Right cardiac atrium (tissue), 5 donors: ENCODE measurements around the gene CAVIN1. TPM values are rescaled to one million over a fixed set of nuclear protein-coding genes. Genes with fewer than 3 reads are reported as not detected.
"Not testable (repeated sequence)": the region's sequence is repeated elsewhere in the genome, so short reads cannot be mapped to it uniquely, and the experiment has no call there.

Source experiments
- ATAC-seq, 2 donors: fragments of 200-7000 bp; cut with Tn5 transposase; one replicate each; pipeline versions ENCODE4 v1.8.0 to v1.9.1; 2020; ENCODE audit warnings: moderate library complexity in 2 of 2, mild to moderate bottlenecking in 1 of 2
- DNase-seq, 3 donors: peaks; one replicate each; pipeline ENCODE4 v3.0.0-alpha.2; 2020
- H3K27ac ChIP-seq: one replicate; pipeline ENCODE4 v1.5.1; 2013; ENCODE audit warnings: mild to moderate bottlenecking, low read length, control low read depth, moderate library complexity
- H3K27me3 ChIP-seq: one replicate; pipeline ENCODE4 v1.6.1; 2013; ENCODE audit not compliant: control insufficient read depth, insufficient read depth
- H3K4me1 ChIP-seq: one replicate; pipeline ENCODE4 v1.6.1; 2013; ENCODE audit warnings: low read length; ENCODE audit not compliant: control insufficient read depth, insufficient read depth
- H3K4me3 ChIP-seq: one replicate; pipeline ENCODE4 v1.5.1; 2013; ENCODE audit warnings: low read length, control low read depth
- H3K9me3 ChIP-seq: one replicate; pipeline ENCODE4 v1.6.1; 2013; ENCODE audit warnings: low read length; ENCODE audit not compliant: control insufficient read depth
- WGBS: extraction: QIAGEN DNeasy Blood & Tissue Kit; methylation state at CpG from one replicate; pipeline ENCODE4 v1.1.7; 2013; 5-methylcytosine and 5-hydroxymethylcytosine counted together
- intact Hi-C, 4 donors: fragments of 100-400 bp; cut with DNase I; formaldehyde crosslinking; loops; one replicate each; pipeline versions ENCODE4 v1.11.0 to v1.14.0; 2022 to 2023
- polyA plus RNA-seq: library from polyadenylated mRNA; stranded (reverse); fragments of 200-250 nt; gene quantifications from one replicate; pipeline ENCODE4 v1.2.3, GENCODE V29; 2013
- total RNA-seq, 4 donors: library from RNA; stranded (reverse); fragmentation: NEBNext Ultra II Directional; extraction: Animal tissue kit (Norgen Biotek cat#: 25700); gene quantifications; one replicate each; pipeline ENCODE4 v1.2.1, GENCODE V29; 2021
- donor health status: healthy with polysubstance abuse.
- donor health status: DM: no; HTN: yes; CAD: no.
- donor health status: DM: no; HTN: no; CAD: no.
- donor health status: DM: no; HTN: yes; CAD: no; lungs with severe emphysema.
- donor health status: DM: yes; HTN: yes; CAD: no.

Gene CAVIN1
- total and polyA plus RNA-seq, 5 donors = 153 to 256 (median 189) TPM

DNA sequence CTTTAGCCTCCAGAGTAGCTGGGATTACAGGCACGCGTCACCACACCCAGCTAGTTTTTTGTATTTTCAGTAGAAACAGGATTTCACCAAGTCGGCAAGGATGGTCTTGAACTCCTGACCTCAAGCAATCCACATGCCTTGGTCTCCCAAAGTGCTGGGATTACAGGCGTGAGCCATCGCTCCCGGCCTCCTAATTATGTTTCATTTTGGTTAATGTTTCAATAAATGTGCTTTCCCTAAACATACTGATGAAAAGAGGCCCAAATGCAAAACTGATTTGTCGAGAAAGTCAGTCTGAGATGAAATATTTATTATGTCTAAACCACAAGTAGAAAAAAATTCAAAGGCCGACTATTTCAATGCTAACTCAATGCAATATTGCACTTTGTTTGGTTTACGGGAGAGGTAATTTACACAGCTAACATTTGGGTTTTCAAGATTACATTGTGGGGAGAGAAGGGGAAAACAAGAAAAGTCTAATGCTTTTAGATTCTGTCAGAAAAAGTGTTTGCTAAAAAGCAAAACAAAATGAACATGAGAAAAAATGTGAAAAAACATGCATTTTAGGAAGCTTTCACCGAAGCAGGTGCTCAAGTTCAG lies 44.6 kb downstream of the CAVIN1 start:
- intact Hi-C loops = no loop called here
- ATAC-seq (no peak), DNase-seq (no peak)
- peaks cover 8% of the 10 kb centered on the region for H3K4me1 ChIP-seq
- H3K27me3 ChIP-seq = no peaks in the 10 kb centered on the region
- H3K9me3 ChIP-seq = no peaks in the 10 kb centered on the region
- H3K4me3 ChIP-seq = peak overlapping the region; percentile 26
- H3K27ac ChIP-seq = peak overlapping the region; percentile 60
- 64% methylated on average over 10 of the region's 10 CpGs for WGBS

DNA sequence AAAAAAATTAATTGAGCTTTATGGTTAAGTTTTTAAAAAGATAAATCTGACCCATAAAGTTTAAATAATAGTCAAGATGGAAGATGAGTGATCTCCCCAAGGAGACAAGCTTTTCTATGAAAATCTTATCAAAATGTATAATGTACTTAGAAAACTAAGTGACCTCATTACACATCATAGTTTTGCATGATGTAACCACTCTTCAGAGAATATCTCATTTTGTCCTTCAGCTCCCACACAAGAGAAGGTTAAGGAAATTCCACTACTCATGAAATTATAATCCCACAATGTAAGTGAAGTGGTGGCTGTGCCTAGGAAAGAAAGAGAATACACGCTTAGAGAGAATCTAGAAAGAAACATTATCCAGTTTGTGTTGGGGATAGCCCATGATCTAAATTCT lies 49.2 kb downstream of the CAVIN1 start:
- intact Hi-C loops = no loop called here
- 94% methylated on average over 1 of the region's 1 CpG for WGBS
- Histone ChIP-seq H3K9me3 (no peaks in the 10 kb centered on the region), H3K4me3 (no peak overlapping the region), H3K4me1 (peaks cover 3% of the 10 kb centered on the region), H3K27me3 (no peaks in the 10 kb centered on the region), H3K27ac (no peak overlapping the region)
- DNase-seq (no peak), ATAC-seq (no peak)

DNA sequence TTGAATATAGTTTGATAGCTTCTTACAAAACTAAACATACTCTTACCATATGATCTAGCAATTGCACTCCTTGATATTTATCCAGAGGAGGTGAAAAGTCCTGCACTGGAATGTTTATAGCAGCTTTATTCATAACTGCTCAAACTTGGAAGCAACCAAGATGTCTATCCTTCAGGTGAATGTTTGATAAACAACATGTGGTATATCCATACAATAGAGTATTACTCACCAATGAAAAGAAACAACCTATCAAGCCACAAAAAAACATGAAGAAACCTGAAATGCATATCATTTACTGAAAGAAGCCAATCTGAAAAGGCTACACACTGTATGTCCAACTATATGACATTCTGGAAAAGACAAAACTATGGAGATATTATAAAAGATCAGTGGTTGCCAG lies 50.9 kb downstream of the CAVIN1 start:
- intact Hi-C loops = no loop called here
- ATAC-seq = no peak

DNA sequence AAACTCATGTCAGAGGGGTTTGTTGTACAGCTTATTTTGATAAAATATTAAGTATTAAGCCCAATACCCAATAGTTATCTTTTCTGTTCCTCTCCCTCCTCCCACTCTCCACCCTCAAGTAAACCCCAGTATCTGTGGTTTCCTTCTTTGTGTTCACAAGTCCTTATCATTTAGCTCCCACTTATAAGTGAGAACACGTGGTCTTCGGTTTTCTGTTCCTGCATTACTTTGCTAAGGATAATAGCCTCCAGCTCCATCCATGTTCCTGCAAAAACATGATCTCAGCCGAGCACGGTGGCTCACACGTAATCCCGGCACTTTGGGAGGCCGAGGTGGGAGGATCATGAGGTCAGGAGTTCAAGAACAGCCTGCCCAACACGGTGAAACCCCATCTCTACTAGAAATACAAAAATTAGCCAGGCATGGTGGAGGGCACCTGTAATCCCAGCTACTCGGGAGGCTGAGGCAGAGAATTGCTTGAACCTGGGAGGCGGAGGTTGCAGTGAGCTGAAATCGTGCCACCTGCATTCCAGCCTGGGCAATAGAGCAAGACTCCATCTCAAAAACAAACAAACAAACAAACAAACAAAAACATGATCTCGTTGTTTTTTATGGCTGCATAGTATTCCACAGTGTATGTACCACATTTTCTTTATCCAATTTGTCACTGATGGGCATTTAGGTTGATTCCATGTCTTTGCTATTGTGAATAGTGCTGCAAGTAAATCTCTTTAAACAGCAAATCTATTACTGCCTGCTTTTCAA lies 54.1 kb downstream of the CAVIN1 start:
- H3K27ac ChIP-seq, ATAC-seq, DNase-seq, H3K27me3 ChIP-seq, H3K9me3 ChIP-seq, intact Hi-C loops, H3K4me3 ChIP-seq: not testable (repeated sequence)
- peaks cover 18% of the 10 kb centered on the region for H3K4me1 ChIP-seq
- WGBS = 54% methylated on average over 12 of the region's 12 CpGs

More for the DNA sequence above, 50.9 kb downstream of the CAVIN1 start:
- no peaks in the 10 kb centered on the region for H3K9me3 ChIP-seq
- no peak overlapping the region for H3K4me3 ChIP-seq
- no peaks in the 10 kb centered on the region for H3K27me3 ChIP-seq
- H3K27ac ChIP-seq = no peak overlapping the region
- peaks cover 6% of the 10 kb centered on the region for H3K4me1 ChIP-seq
- no peak for DNase-seq

DNA sequence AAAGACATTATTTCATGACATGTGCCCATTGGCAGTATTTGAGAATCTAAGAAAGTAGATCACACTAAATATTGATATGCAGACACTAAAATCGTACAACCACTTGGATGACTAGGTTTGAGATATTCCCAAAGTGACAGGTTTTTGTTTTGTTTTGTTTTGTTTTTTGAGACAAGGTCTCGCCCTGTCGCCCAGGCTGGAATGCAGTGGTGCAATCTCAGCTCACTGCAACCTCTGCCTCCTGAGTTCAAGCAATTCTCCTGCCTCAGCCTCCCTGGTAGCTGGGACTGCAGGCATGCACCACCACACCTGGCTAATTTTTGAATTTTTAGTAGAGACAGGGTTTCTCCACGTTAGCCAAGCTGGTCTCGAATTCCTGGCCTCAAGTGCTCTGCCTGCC lies 54.7 kb downstream of the CAVIN1 start:
- H3K9me3 ChIP-seq, DNase-seq, H3K27me3 ChIP-seq, ATAC-seq, intact Hi-C loops, H3K27ac ChIP-seq, H3K4me3 ChIP-seq: not testable (repeated sequence)
- 73% methylated on average over 5 of the region's 5 CpGs for WGBS
- peaks cover 24% of the 10 kb centered on the region for H3K4me1 ChIP-seq

DNA sequence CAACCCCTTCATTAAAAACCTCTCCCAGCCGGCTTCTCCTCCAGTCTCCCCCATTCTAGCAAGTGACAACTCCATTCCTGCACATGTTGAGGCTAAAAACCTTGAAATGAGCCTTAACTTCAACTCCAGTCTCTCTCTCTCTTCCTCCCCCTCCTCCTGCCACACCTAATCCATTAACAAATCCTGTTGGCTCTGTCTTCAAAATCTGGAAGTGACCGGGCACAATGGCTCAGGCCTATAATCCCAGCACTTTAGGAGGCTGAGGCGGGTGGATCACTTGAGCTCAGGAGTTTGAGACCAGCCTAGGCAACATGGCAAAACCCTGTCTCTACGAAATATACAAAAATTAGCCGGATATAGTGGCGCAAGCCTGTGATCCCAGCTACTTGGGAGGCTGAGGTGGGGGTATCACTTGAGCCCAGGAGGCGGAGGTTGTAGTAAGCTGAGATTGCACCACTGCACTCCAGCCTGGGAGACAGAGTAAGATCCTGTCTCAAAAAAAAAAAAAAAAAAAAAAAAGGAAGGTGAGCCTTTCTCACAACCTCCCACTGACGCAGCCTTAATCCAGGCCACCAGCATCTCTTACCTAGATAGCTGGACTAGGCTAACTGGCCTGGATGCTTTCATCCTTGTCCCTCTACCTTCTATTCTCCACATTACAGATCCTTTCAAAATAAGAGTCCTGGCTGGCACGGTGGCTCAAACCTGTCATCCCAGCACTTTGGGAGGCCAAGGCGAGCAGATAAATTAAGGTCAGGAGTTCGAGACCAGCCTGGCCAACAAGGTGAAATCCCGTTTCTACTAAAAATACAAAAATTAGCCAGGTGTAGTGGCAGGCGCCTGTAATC lies 56.7 kb downstream of the CAVIN1 start:
- H3K4me1 ChIP-seq = peaks cover 37% of the 10 kb centered on the region
- H3K4me3 ChIP-seq, H3K27me3 ChIP-seq, DNase-seq, H3K9me3 ChIP-seq, ATAC-seq, H3K27ac ChIP-seq, intact Hi-C loops: not testable (repeated sequence)
- WGBS = 77% methylated on average over 13 of the region's 13 CpGs

DNA sequence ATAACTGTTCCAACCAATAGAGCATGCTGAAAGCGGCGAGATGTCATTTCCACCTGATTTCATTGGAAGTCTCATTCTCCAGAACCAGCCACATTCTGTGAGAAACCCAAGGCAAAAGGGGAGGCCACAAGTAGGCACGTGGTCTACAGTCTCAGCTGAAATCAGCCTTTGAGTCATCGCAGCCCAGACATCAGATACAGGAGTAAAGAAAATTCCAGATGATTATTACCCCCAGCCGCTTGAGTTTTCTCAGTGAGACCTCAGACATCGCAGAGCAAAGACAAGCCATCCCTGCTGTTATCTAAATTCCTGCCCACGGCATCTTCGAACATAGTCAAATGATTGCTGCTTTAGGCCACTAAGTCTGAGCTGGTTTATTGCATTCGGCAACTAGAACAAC lies 57.9 kb downstream of the CAVIN1 start:
- WGBS = 69% methylated on average over 9 of the region's 9 CpGs
- peak overlapping the region; percentile 58 for H3K27ac ChIP-seq
- H3K4me3 ChIP-seq = no peak overlapping the region
- no peaks in the 10 kb centered on the region for H3K9me3 ChIP-seq
- ATAC-seq (peak in 1 of 2 donors; percentile 26), DNase-seq (no peak)
- intact Hi-C loops = no loop called here
- H3K4me1 ChIP-seq = peaks cover 38% of the 10 kb centered on the region
- no peaks in the 10 kb centered on the region for H3K27me3 ChIP-seq

DNA sequence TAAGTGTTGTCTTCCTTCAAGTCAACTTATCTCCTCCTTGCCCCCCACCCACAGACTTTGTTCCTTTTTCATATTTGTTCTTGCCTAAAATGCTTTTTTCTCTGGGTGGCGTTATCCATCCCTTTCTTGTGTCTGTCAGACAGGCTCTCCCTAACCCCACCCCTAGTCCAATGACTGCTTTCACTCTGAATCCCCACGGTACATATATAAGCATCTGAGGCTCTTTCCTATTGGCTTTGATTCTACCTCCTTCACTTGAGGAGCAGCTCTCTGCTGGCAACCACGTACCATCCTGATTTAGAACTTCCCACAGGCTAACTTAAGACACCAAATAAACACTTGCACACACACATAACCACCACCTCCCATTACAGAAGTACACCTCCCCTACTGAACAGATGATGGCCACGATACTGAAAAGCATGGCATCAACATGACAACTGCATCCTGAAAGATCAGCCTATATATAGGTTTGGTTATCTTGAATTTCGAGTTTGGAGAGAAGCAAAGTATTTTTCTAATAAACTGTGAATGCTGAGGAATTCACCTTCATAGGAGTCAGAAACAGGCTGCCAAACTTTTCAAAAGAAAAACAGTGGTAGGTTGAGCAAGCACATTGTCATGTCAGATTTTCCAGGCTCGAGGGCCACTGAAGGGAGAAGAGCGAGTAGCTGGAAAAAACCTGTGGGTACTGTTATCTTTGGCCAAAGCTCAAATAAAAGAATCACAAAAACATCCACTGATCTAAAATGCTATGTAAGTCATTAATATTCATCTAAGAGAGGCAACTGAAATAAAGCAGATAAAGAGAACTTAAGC lies 59.1 kb downstream of the CAVIN1 start:
- WGBS = 54% methylated on average over 7 of the region's 7 CpGs
- DNase-seq (peak in 1 of 3 donors; percentile 31), ATAC-seq (peak in 1 of 2 donors; percentile 75)
- intact Hi-C loops = no loop called here
- peaks cover 38% of the 10 kb centered on the region for H3K4me1 ChIP-seq
- H3K4me3 ChIP-seq = no peak overlapping the region
- H3K27me3 ChIP-seq = no peaks in the 10 kb centered on the region
- H3K9me3 ChIP-seq = no peaks in the 10 kb centered on the region
- no peak overlapping the region for H3K27ac ChIP-seq

DNA sequence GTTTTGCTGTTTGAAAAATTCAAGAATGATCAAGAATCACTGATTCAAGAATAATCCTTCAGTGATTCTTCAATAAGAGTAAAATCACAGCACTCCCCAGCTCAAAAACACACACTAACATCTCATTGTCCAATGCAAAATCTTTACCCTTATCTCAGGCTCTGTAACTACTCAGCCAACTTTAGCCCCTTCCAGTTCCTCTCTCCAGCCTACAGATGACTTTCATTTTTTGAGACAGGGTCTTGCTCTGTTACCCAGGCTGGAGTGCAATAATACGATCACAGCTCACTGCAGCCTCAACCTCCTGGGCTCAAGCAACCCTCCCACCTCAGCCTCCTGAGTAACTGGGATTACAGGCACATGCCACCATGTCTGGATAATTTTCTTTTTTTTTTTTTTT lies 59.8 kb downstream of the CAVIN1 start:
- DNase-seq (no peak), ATAC-seq (no peak)
- intact Hi-C loops = no loop called here
- Histone ChIP-seq H3K27ac (no peak overlapping the region), H3K27me3 (no peaks in the 10 kb centered on the region), H3K9me3 (no peaks in the 10 kb centered on the region), H3K4me3 (no peak overlapping the region), H3K4me1 (peaks cover 36% of the 10 kb centered on the region)
- 88% methylated on average over 1 of the region's 1 CpG for WGBS

DNA sequence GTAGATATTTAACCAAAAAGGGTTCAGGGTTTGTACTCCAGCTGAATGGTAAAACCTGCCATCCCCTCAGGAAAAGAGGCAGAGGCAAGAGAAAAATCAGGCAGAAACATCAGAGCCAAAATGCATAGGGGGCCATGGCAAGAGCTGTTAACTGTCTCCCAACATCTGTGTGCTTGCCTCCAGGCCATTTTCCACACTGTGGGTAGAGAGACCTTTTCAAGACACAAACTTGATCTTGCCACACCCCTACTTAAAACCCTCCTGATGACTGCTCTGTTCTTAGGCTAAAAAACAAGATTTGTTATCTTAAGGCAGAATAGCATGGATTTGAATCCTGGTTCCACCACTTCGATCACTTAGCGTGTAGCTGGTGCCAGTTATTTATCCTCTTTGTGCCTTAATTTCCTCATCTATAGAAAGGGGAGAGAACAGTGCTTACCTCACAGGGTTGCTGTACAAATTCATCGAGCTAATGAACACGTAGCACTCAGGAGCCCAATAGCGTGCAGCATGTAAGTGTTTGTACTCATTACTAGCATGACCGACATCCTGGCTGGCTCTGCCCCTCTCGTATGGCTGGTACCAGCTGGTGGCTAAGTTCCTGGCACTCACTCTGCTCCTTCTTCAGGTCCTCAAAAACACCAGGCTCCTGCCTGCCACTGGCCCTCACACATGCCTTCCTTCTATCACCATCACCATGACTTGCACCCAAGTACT lies 60.7 kb downstream of the CAVIN1 start:
- Histone ChIP-seq H3K4me1 (peaks cover 37% of the 10 kb centered on the region), H3K27me3 (no peaks in the 10 kb centered on the region), H3K9me3 (no peaks in the 10 kb centered on the region), H3K4me3 (no peak overlapping the region), H3K27ac (peak overlapping the region; percentile 50)
- ATAC-seq = peak; percentile 8 to 56
- intact Hi-C loops = no loop called here
- 82% methylated on average over 7 of the region's 7 CpGs for WGBS
- DNase-seq = no peak
